MM.1S (cell line): Measurements from ENCODE around the gene GVQW3.
"Not testable (repeated sequence)": the region's sequence is repeated elsewhere in the genome, so short reads cannot be mapped to it uniquely, and the experiment has no call there.

Source experiments
- DNase-seq: peaks from one replicate; pipeline ENCODE4 v3.0.0-alpha.2; 2015
- H2AFZ ChIP-seq: fragments of 300-600 bp; sonication (generic); 2 replicates; pipeline ENCODE4 v1.6.0; 2016; ENCODE audit warnings: antibody characterized with exemption, low read length
- H3F3A ChIP-seq: fragments of 300-600 bp; sonication (generic); 2 replicates; pipeline ENCODE4 v1.6.1; 2016; ENCODE audit warnings: mild to moderate bottlenecking, antibody characterized with exemption, low read length, moderate library complexity, mixed read lengths; ENCODE audit not compliant: insufficient read depth
- H3K27ac ChIP-seq: fragments of 300-600 bp; sonication (generic); 2 replicates; pipeline ENCODE4 v1.5.1; 2016; ENCODE audit warnings: mild to moderate bottlenecking, low read length
- H3K27me3 ChIP-seq: fragments of 300-600 bp; sonication (generic); replicated peaks from 2 replicates; pipeline ENCODE4 v1.6.0; 2016; ENCODE audit warnings: low read length; ENCODE audit not compliant: insufficient read depth
- H3K36me3 ChIP-seq: fragments of 300-600 bp; sonication (generic); replicated peaks from 2 replicates; pipeline ENCODE4 v1.6.1; 2016; ENCODE audit warnings: mild to moderate bottlenecking, low read length, mixed read lengths; ENCODE audit not compliant: insufficient read depth
- H3K4me1 ChIP-seq: fragments of 300-600 bp; sonication (generic); 2 replicates; pipeline ENCODE4 v1.6.1; 2016; ENCODE audit warnings: low read length, mixed read lengths
- H3K4me2 ChIP-seq: fragments of 300-600 bp; sonication (generic); 2 replicates; pipeline ENCODE4 v1.6.0; 2016; ENCODE audit warnings: low read depth, low read length
- H3K4me3 ChIP-seq: fragments of 300-600 bp; sonication (generic); 2 replicates; pipeline ENCODE4 v1.5.1; 2016; ENCODE audit warnings: low read length, mixed read lengths
- H3K79me2 ChIP-seq: fragments of 300-600 bp; sonication (generic); 2 replicates; pipeline ENCODE4 v1.6.1; 2016; ENCODE audit warnings: mixed run types, low read length, mixed read lengths
- H3K9ac ChIP-seq: fragments of 300-600 bp; sonication (generic); 2 replicates; pipeline ENCODE4 v1.6.1; 2016; ENCODE audit warnings: low read length, mixed read lengths
- H3K9me2 ChIP-seq: fragments of 300-600 bp; sonication (generic); replicated peaks from 2 replicates; pipeline ENCODE4 v1.6.1; 2016; ENCODE audit warnings: mild to moderate bottlenecking, low read length, mixed read lengths; ENCODE audit not compliant: insufficient read depth
- H3K9me3 ChIP-seq: fragments of 300-600 bp; sonication (generic); replicated peaks from 2 replicates; pipeline ENCODE4 v1.6.1; 2016; ENCODE audit warnings: mild to moderate bottlenecking, low read length, mixed read lengths; ENCODE audit not compliant: insufficient read depth
- H4K20me1 ChIP-seq: fragments of 300-600 bp; sonication (generic); 2 replicates; pipeline ENCODE4 v1.6.1; 2016; ENCODE audit warnings: mild to moderate bottlenecking, low read length, moderate library complexity, mixed read lengths; ENCODE audit not compliant: insufficient read depth
- CTCF ChIP-seq: fragments of 300-600 bp; sonication (generic); IDR thresholded peaks from 2 replicates; pipeline ENCODE4 v1.5.1; 2016; ENCODE audit warnings: antibody characterized with exemption, low read length, mixed read lengths
- EZH2 ChIP-seq: fragments of 300-600 bp; sonication (generic); optimal IDR thresholded peaks from 2 replicates; pipeline ENCODE3; 2017; ENCODE audit warnings: low read depth, mild to moderate bottlenecking, antibody characterized with exemption, low read length, mixed read lengths
- EZH2phosphoT487 ChIP-seq: fragments of 300-600 bp; sonication (generic); IDR thresholded peaks from 2 replicates; pipeline ENCODE4 v1.6.1; 2018; ENCODE audit warnings: antibody characterized with exemption, low read length

The GVQW3 gene

GRCh38 chr11:76397383-76397782 lies 16.3 kb downstream of the GVQW3 start:
- no peak overlapping the region for H3K9ac ChIP-seq
- H3F3A ChIP-seq: no peaks in the 10 kb centered on the region
- no peak overlapping the region for H3K4me2 ChIP-seq
- TF ChIP-seq EZH2phosphoT487 (no peak), EZH2 (no peak), CTCF (no peak)
- H3K4me1 ChIP-seq: peaks cover 12% of the 10 kb centered on the region
- no peak for DNase-seq
- no peaks in the 10 kb centered on the region for H3K27me3 ChIP-seq
- H3K27ac ChIP-seq: no peak overlapping the region
- no peak overlapping the region for H3K4me3 ChIP-seq
- no peaks in the 10 kb centered on the region for H3K9me2 ChIP-seq
- H3K79me2 ChIP-seq: no peaks in the 10 kb centered on the region
- H3K36me3 ChIP-seq: no peaks in the 10 kb centered on the region
- H3K9me3 ChIP-seq: no peaks in the 10 kb centered on the region
- no peak overlapping the region for H2AFZ ChIP-seq
- no peaks in the 10 kb centered on the region for H4K20me1 ChIP-seq

DNA sequence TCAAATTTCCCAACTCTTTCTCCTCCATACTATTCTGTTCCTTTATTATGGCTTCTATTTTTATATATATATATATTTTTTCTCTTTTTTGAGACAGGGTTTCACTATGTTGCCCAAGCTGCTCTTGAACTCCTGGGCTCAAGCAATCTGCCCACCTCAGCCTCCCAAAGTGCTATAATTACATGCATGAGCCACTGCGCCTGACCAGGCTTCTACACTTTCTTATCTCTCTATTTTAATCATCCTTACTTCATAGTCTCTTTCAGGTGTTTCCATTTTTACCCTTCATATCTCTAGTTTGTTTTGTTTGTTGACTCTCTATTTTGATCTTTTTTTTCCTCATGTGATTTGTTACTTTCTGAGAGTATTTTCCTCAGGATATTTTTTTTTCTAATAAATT lies 19.8 kb downstream of the GVQW3 start:
- Histone ChIP-seq H3K27me3 (no peaks in the 10 kb centered on the region), H3K27ac (no peak overlapping the region)

DNA sequence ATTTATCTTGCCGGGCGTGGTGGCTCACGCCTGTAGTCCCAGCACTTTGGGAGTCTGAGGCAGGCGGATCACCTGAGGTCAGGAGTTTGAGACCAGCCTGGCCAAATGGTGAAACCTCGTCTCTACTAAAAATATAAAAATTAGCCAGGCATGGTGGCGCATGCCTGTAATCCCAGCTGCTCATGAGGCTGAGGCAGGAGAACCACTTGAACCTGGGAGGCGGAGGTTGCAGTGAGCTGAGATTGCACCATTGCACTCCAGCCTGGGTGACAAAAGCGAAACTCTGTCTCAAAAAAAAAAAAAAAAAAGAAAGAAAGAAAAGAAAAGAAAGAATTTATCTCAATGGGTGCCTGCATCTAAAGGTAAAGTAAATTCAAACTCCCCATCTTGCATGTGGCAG lies 20.4 kb downstream of the GVQW3 start:
- not testable (repeated sequence) for H3F3A ChIP-seq, H3K27me3 ChIP-seq, H4K20me1 ChIP-seq, H3K27ac ChIP-seq, DNase-seq, H3K9me3 ChIP-seq, H3K9me2 ChIP-seq, H3K9ac ChIP-seq, H3K4me3 ChIP-seq, H3K79me2 ChIP-seq, H3K36me3 ChIP-seq, H2AFZ ChIP-seq, H3K4me2 ChIP-seq, H3K4me1 ChIP-seq

More for the DNA sequence above, 19.8 kb downstream of the GVQW3 start:
- H3K4me2 ChIP-seq: no peak overlapping the region
- H3F3A ChIP-seq: no peaks in the 10 kb centered on the region
- no peak for TF ChIP-seq CTCF
- no peak for TF ChIP-seq EZH2
- no peak for TF ChIP-seq EZH2phosphoT487
- no peak for DNase-seq
- H3K9me3 ChIP-seq: no peaks in the 10 kb centered on the region
- no peak overlapping the region for H2AFZ ChIP-seq
- H3K9me2 ChIP-seq: no peaks in the 10 kb centered on the region
- H3K9ac ChIP-seq: no peak overlapping the region
- no peaks in the 10 kb centered on the region for H4K20me1 ChIP-seq
- H3K4me3 ChIP-seq: no peak overlapping the region
- no peaks in the 10 kb centered on the region for H3K79me2 ChIP-seq
- H3K4me1 ChIP-seq: peaks cover under 1% of the 10 kb centered on the region; the same call in 1 of the 2 replicates
- no peaks in the 10 kb centered on the region for H3K36me3 ChIP-seq

DNA sequence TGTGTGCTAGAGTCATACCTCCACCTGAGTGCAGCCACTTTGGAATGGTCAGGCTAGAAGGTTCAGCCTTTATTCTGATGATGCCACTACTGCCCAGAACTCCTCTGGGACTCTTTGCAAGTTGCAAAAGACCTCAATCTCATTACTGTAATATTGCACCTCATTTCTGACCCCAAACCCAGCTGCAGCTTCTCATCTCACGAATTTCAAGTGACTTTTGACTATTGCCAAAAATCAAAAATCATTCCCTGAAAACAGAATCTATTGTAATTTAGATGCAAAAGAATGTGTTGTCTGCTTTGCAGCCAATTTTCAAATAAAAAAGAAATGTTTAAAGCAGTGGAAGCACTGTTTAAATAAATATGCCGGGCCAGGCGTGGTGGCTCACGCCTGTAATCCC lies 25.2 kb downstream of the GVQW3 start:
- Histone ChIP-seq H2AFZ (no peak overlapping the region), H3K9me2 (no peaks in the 10 kb centered on the region), H3F3A (no peaks in the 10 kb centered on the region), H3K9me3 (no peaks in the 10 kb centered on the region), H3K4me2 (no peak overlapping the region), H3K9ac (no peak overlapping the region), H3K27ac (no peak overlapping the region), H3K4me3 (no peak overlapping the region), H3K4me1 (no peaks in the 10 kb centered on the region), H4K20me1 (no peaks in the 10 kb centered on the region), H3K79me2 (no peaks in the 10 kb centered on the region), H3K27me3 (no peaks in the 10 kb centered on the region), H3K36me3 (no peaks in the 10 kb centered on the region)
- TF ChIP-seq EZH2phosphoT487 (no peak), CTCF (no peak), EZH2 (no peak)
- no peak for DNase-seq
